Measurements from ENCODE around the gene PLCH1. TPM values are rescaled to one million over a fixed set of nuclear protein-coding genes. Genes with fewer than 3 reads are reported as not detected.

PLCH1 gene
- total RNA-seq, 1 experiment from 2014 or later = 4.1 TPM

DNA sequence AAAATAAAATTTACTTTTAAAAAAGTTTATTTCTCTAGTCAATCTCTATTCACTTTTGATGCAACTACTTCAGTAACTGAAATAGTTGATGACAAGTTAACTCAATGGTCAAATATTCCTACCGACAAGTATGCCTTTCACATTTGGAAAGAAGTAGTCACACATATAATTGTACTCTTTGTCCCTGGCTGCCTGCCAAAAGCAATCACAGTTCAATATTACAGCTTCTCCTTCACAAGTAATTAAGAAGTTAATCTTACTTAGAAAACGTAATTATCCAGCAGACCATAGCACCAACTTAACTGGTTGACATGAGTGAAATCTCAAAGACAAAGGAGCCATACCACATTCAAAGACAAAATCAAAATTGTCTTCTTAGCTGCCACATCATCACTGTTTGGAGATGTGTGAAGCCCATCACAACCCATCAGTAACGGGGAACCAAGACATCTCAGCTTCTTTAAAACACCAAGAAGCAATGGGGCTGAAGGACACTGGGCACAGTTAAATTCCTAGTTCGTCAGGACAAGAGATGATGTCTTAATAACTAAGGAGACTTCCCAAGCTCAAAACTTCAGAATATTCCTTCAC lies 86.1 kb downstream of the PLCH1 start:
- Histone ChIP-seq H3K4me3 (ENCODE audit: low read length) (no peak overlapping the region), H3F3A (ENCODE audit: low read length, unreplicated experiment) (no peaks in the 10 kb centered on the region), H3K9me2 (replicated peaks; ENCODE audit: low read length) (no peaks in the 10 kb centered on the region), H4K20me1 (ENCODE audit: low read length) (no peaks in the 10 kb centered on the region), H3K4me1 (ENCODE audit: insufficient read depth, low read length) (peaks cover 12% of the 10 kb centered on the region), H2AFZ (ENCODE audit: low read length) (no peak overlapping the region), H3K27me3 (ENCODE audit: low read length) (no peaks in the 10 kb centered on the region), H3K36me3 (ENCODE audit: low read depth, low read length) (no peaks in the 10 kb centered on the region), H3K9ac (ENCODE audit: low read length) (no peak overlapping the region), H3K79me2 (ENCODE audit: low read length) (no peaks in the 10 kb centered on the region), H3K9me3 (ENCODE audit: low read length) (no peaks in the 10 kb centered on the region), H3K27ac (ENCODE audit: low read length) (no peak overlapping the region), H3K4me2 (ENCODE audit: low read length) (no peak overlapping the region)
- TF ChIP-seq EZH2phosphoT487 (IDR thresholded peaks at IDR 0.05; ENCODE audit: borderline replicate concordance, low read length) = no peak
- no peak for TF ChIP-seq CTCF (conservative IDR thresholded peaks at IDR 0.05; ENCODE audit: low read depth, low read length)
- TF ChIP-seq EZH2 (IDR thresholded peaks at IDR 0.05; ENCODE audit: low read length, unreplicated experiment) = no peak
- intact Hi-C loops (cut with micrococcal nuclease) = no loop called here
- POLR2A ChIA-PET (ENCODE audit: unreplicated experiment) = no interaction called here
- ATAC-seq (no peak), DNase-seq (no peak)
- CTCF ChIA-PET = no interaction called here
- no TSS peak for BruUV-seq (replicated peaks)

DNA sequence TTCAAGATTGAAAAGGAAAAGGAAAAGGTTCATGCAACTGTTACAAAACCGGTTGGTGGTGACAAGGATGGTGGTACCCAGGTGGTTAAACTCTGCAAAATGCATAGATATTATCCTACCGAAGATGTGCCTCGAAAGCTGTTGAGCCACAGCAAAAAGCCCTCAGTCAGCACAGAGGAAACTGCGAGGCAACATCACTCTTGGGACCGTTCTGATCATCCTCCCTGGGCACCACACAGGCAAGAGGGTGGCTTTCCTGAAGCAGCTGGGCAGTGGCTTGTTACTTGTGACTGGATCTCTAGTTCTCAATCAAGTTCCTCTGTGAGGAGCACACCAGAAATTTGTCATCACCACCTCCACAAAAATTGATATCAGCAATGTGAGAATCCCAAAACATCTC lies 86.9 kb downstream of the PLCH1 start:
- Histone ChIP-seq H3F3A (ENCODE audit: low read length, unreplicated experiment) (no peaks in the 10 kb centered on the region), H3K9ac (ENCODE audit: low read length) (no peak overlapping the region), H2AFZ (ENCODE audit: low read length) (no peak overlapping the region), H3K27ac (ENCODE audit: low read length) (no peak overlapping the region), H3K9me3 (ENCODE audit: low read length) (no peaks in the 10 kb centered on the region), H3K4me1 (ENCODE audit: insufficient read depth, low read length) (peaks cover 6% of the 10 kb centered on the region; the same call in 1 of the 2 replicates), H3K27me3 (ENCODE audit: low read length) (no peaks in the 10 kb centered on the region), H3K79me2 (ENCODE audit: low read length) (no peaks in the 10 kb centered on the region), H3K4me3 (ENCODE audit: low read length) (no peak overlapping the region), H3K4me2 (ENCODE audit: low read length) (no peak overlapping the region), H3K36me3 (ENCODE audit: low read depth, low read length) (no peaks in the 10 kb centered on the region), H3K9me2 (replicated peaks; ENCODE audit: low read length) (no peaks in the 10 kb centered on the region), H4K20me1 (ENCODE audit: low read length) (no peaks in the 10 kb centered on the region)
- ATAC-seq (no peak), DNase-seq (no peak)
- BruUV-seq (replicated peaks) = no TSS peak
- intact Hi-C loops (cut with micrococcal nuclease) = no loop called here
- CTCF ChIA-PET = no interaction called here
- no peak for TF ChIP-seq EZH2 (IDR thresholded peaks at IDR 0.05; ENCODE audit: low read length, unreplicated experiment)
- no peak for TF ChIP-seq CTCF (conservative IDR thresholded peaks at IDR 0.05; ENCODE audit: low read depth, low read length)
- TF ChIP-seq EZH2phosphoT487 (IDR thresholded peaks at IDR 0.05; ENCODE audit: borderline replicate concordance, low read length) = no peak
- POLR2A ChIA-PET (ENCODE audit: unreplicated experiment) = no interaction called here

DNA sequence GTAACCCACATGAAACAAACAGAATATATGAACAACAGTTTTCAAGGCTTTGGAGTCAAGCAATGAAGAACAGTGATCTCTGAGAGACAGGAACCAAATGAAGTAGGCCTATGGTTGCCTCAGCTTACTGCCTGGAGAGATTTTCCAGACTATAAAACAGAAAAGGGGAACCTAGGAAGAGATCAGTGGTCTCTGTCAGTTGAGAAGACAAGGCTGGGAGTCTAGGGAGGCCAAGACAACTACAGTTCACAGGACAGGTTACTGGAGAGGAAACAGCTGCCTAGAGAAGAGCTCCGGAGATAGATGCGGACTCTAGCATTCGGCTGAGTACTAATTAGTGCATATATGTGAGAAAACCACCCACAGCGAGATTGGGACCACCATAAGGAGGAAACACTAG lies 87.7 kb downstream of the PLCH1 start:
- no peaks in the 10 kb centered on the region for H3F3A ChIP-seq (ENCODE audit: low read length, unreplicated experiment)

More for the DNA sequence above, 87.7 kb downstream of the PLCH1 start:
- no peak for TF ChIP-seq EZH2phosphoT487 (IDR thresholded peaks at IDR 0.05; ENCODE audit: borderline replicate concordance, low read length)
- no peak for TF ChIP-seq CTCF (conservative IDR thresholded peaks at IDR 0.05; ENCODE audit: low read depth, low read length)
- TF ChIP-seq EZH2 (IDR thresholded peaks at IDR 0.05; ENCODE audit: low read length, unreplicated experiment) = no peak
- Histone ChIP-seq H3K4me1 (ENCODE audit: insufficient read depth, low read length) (peaks cover 6% of the 10 kb centered on the region; the same call in 1 of the 2 replicates), H2AFZ (ENCODE audit: low read length) (no peak overlapping the region), H3K9me3 (ENCODE audit: low read length) (no peaks in the 10 kb centered on the region), H3K4me3 (ENCODE audit: low read length) (no peak overlapping the region), H3K27ac (ENCODE audit: low read length) (no peak overlapping the region), H3K9ac (ENCODE audit: low read length) (no peak overlapping the region), H3K9me2 (replicated peaks; ENCODE audit: low read length) (no peaks in the 10 kb centered on the region), H4K20me1 (ENCODE audit: low read length) (no peaks in the 10 kb centered on the region), H3K27me3 (ENCODE audit: low read length) (no peaks in the 10 kb centered on the region), H3K4me2 (ENCODE audit: low read length) (no peak overlapping the region), H3K79me2 (ENCODE audit: low read length) (no peaks in the 10 kb centered on the region), H3K36me3 (ENCODE audit: low read depth, low read length) (no peaks in the 10 kb centered on the region)
- intact Hi-C loops (cut with micrococcal nuclease) = no loop called here
- ChIA-PET CTCF (no interaction called here), POLR2A (ENCODE audit: unreplicated experiment) (no interaction called here)
- no TSS peak for BruUV-seq (replicated peaks)
- no peak for DNase-seq
- no peak for ATAC-seq
